ENCODE data around the gene PLA2G2F. TPM values are rescaled to one million over a fixed set of nuclear protein-coding genes. Genes with fewer than 3 reads are reported as not detected.

PLA2G2F gene
- total and polyA plus RNA-seq, 9 of the 15 experiments (the other 6 are each of a cell fraction or from before 2014, with no cell fraction given): not detected

GRCh38 chr1:20184997-20185833 is 46.1 kb downstream of the PLA2G2F start (continued):
- TF ChIP-seq TEAD4 (IDR thresholded peaks at IDR 0.05; ENCODE audit: low read length) (peak; percentile 62), TEAD4 (CRISPR knock-in tag; IDR thresholded peaks at IDR 0.05; ENCODE audit: borderline replicate concordance) (no peak), POLR2B (IDR thresholded peaks at IDR 0.05; ENCODE audit: low read depth, partially characterized antibody) (peak; percentile 74), DLX4 (CRISPR knock-in tag; IDR thresholded peaks at IDR 0.05) (no peak), TEAD2 (tag; IDR thresholded peaks at IDR 0.05) (no peak), SMARCB1 (IDR thresholded peaks at IDR 0.05; ENCODE audit: insufficient read length, low read depth) (peak; percentile 24), BRCA1 (IDR thresholded peaks at IDR 0.05) (no peak), BRCA1 (CRISPR knock-in tag; IDR thresholded peaks at IDR 0.05) (no peak), POLR2A (conservative IDR thresholded peaks at IDR 0.05) (peak; percentile 75), SAFB2 (IDR thresholded peaks at IDR 0.05; ENCODE audit: borderline replicate concordance, low read depth, low read length, severe bottlenecking) (no peak), BCOR (IDR thresholded peaks at IDR 0.05) (peak; percentile 53), ZNF766 (CRISPR knock-in tag; conservative IDR thresholded peaks at IDR 0.05) (peak; percentile 72), TFE3 (CRISPR knock-in tag; IDR thresholded peaks at IDR 0.05) (no peak), PYGO2 (tag; IDR thresholded peaks at IDR 0.05) (peak; percentile 60; the same call in 1 of the 2 replicates), GATAD2B (IDR thresholded peaks at IDR 0.05; ENCODE audit: borderline replicate concordance) (peak; percentile 71; the same call in 1 of the 2 replicates), HMGN3 (IDR thresholded peaks at IDR 0.05; ENCODE audit: borderline replicate concordance, extremely low read depth, insufficient read length, low read depth, low read length) (peak; percentile 71), MIER1 (IDR thresholded peaks at IDR 0.05; ENCODE audit: low read depth) (no peak; the same call in 1 of the 2 replicates), LEF1 (IDR thresholded peaks at IDR 0.05) (peak; percentile 100), TCF7 (IDR thresholded peaks at IDR 0.05; ENCODE audit: borderline replicate concordance) (peak; percentile 100), KAT7 (CRISPR knock-in tag; IDR thresholded peaks at IDR 0.05; ENCODE audit: borderline replicate concordance) (no peak), CREB1 (IDR thresholded peaks at IDR 0.05) (no peak), CREB1 (CRISPR knock-in tag; IDR thresholded peaks at IDR 0.05) (no peak), CREM (IDR thresholded peaks at IDR 0.05; ENCODE audit: low read depth) (peak; percentile 75), CEBPB (tag; IDR thresholded peaks at IDR 0.05) (peak; percentile 90), ZNF431 (CRISPR knock-in tag; IDR thresholded peaks at IDR 0.05) (no peak), ETV6 (IDR thresholded peaks at IDR 0.05; ENCODE audit: borderline replicate concordance in 1 of 2, low read depth in 2 of 2, low read length in 1 of 2) (peak; percentile 94 to 99), ETV6 (CRISPR knock-in tag; IDR thresholded peaks at IDR 0.05; ENCODE audit: borderline replicate concordance) (no peak), SMARCA4 (IDR thresholded peaks at IDR 0.05) (peak; percentile 97)

Data from K562 (cell line).